ENCODE data around the gene SEMA4G. TPM values are rescaled to one million over a fixed set of nuclear protein-coding genes. Genes with fewer than 3 reads are reported as not detected.

Gene SEMA4G
- total and polyA plus RNA-seq, 2 of the 4 experiments (the other 2 are of a cell fraction): 0.90 to 8.7 TPM

DNA sequence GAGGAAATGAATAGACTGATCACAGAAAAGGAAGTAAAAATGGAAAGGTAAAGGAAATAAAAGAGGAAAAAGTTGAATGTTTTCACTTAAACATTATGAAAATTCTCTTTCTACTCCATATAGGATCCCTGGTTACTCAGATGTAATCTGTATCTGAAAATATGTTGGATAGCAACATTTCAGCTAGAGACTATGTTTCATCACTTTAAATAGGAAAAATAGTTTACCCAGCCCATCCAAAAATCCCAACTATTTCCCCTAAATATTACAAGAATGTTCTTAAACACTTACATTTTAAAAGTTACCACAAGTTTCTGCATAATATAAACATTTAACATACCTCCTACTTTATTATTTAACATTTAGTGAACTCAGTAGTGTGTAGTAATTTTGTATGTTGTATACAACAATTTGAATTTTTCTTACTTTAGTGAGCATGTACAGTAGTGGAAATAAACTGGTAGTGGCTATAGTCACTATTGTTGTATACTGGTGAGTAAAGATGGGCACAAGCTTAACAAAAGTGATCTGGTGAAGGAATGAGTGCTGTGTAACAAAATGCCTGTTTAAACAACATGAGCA, 29.4 kb upstream of the SEMA4G start:
- Histone ChIP-seq H3K14ac (replicated peaks; ENCODE audit: low read depth, low read length) (peak overlapping the region; percentile 10; the same call in 1 of the 2 replicates), H3K27me3 (ENCODE audit: control insufficient read depth, insufficient read depth, low read length) (no peaks in the 10 kb centered on the region), H3K4me1 (ENCODE audit: control insufficient read depth, insufficient read depth, low read length) (peaks cover 11% of the 10 kb centered on the region), H4K91ac (ENCODE audit: insufficient read depth, low read depth, low read length) (peak overlapping the region; percentile 88), H2BK5ac (ENCODE audit: low read depth, low read length, poor library complexity, severe bottlenecking) (peak overlapping the region; percentile 90), H3K4me3 (ENCODE audit: insufficient read depth, low read depth, low read length) (no peak overlapping the region), H3K9me1 (ENCODE audit: insufficient read depth, low read length) (0 out of 2 replicates have a peak, but pooled peaks cover 4% of the 10 kb centered on the region), H3K9me3 (ENCODE audit: control insufficient read depth, insufficient read depth, low read length) (no peaks in the 10 kb centered on the region), H4K20me1 (ENCODE audit: insufficient read depth, low read length) (peaks cover 5% of the 10 kb centered on the region; the same call in 1 of the 2 replicates), H3K23ac (ENCODE audit: low read depth, low read length) (peak overlapping the region; percentile 49), H2BK20ac (ENCODE audit: low read depth, low read length) (peak overlapping the region; percentile 30), H3K9ac (ENCODE audit: low read depth, low read length) (no peak overlapping the region), H4K5ac (ENCODE audit: low read depth, low read length) (peak overlapping the region; percentile 95), H2BK120ac (ENCODE audit: low read depth, low read length) (peak overlapping the region; percentile 66), H3K4me2 (ENCODE audit: low read depth, low read length) (peak overlapping the region; percentile 44; the same call in 1 of the 2 replicates), H3K79me1 (ENCODE audit: low read depth in 1 of 2, low read length in 2 of 2) (peaks cover 0 to 23% of the 10 kb centered on the region in 2 experiments; a peak in 3 of 4 replicates), H2AK9ac (replicated peaks; ENCODE audit: low read depth, low read length, poor library complexity) (no peak overlapping the region), H2AFZ (replicated peaks; ENCODE audit: low read length, poor library complexity) (no peak overlapping the region), H3K18ac (ENCODE audit: low read depth, low read length) (peak overlapping the region; percentile 91), H4K8ac (ENCODE audit: low read depth in 2 of 2, low read length in 2 of 2) (peak overlapping the region; percentile 58 to 74; a peak in 3 of 4 replicates), H3K36me3 (ENCODE audit: control insufficient read depth, insufficient read depth, low read length) (peaks cover 44% of the 10 kb centered on the region), H2BK15ac (ENCODE audit: low read depth, low read length) (peak overlapping the region; percentile 12; the same call in 2 of the 3 replicates), H3K56ac (ENCODE audit: extremely low read depth, insufficient read depth, low read length) (peak overlapping the region; percentile 51; the same call in 1 of the 2 replicates), H3K27ac (ENCODE audit: insufficient read depth, low read length) (peak overlapping the region; percentile 94), H2AK5ac (ENCODE audit: low read depth, low read length) (peak overlapping the region; percentile 50; the same call in 1 of the 2 replicates), H3K4ac (ENCODE audit: low read depth, low read length) (peak overlapping the region; percentile 91)
- in situ Hi-C loops (cut with MboI; ENCODE audit: low sequenced_read_pairs) (loop anchor here (25.0 kb wide), 1 partner anchor 872 kb away; the partner anchor contains the start of gene OGA), dilution Hi-C loops (cut with HindIII; ENCODE audit: low sequenced_read_pairs, unreplicated experiment) (no loop called here), intact Hi-C loops (cut with micrococcal nuclease) (no loop called here)
- ATAC-seq (ENCODE audit: low read depth): peak; percentile 86
- ChIA-PET CTCF (interaction anchor here (1.0 kb wide), 1 partner anchor 10 kb away, joined by 4 read pairs; no protein-coding TSS in a partner anchor), POLR2A (ENCODE audit: unreplicated experiment) (no interaction called here)
- TSS peak; percentile 23 for BruUV-seq (replicated peaks)
- TF ChIP-seq CEBPB (IDR thresholded peaks at IDR 0.05; ENCODE audit: low read depth, low read length) (peak; percentile 34; the same call in 1 of the 2 replicates), CHD1 (IDR thresholded peaks at IDR 0.05; ENCODE audit: low read depth, low read length) (no peak)
- peak; percentile 69 for DNase-seq
